Neural progenitor cell (in vitro differentiated cells): Measurements from ENCODE around the gene PZP. TPM values are rescaled to one million over a fixed set of nuclear protein-coding genes. Genes with fewer than 3 reads are reported as not detected.

ENCODE experiments used
- DNase-seq: peaks from one replicate; pipeline ENCODE4 v3.0.0-alpha.2; 2016; ENCODE audit warnings: low spot score
- H2AFZ ChIP-seq: fragments of 200-600 bp; sonication (generic); replicated peaks from 2 replicates; pipeline ENCODE4 v1.6.1; 2016; ENCODE audit warnings: antibody characterized with exemption
- H3F3A ChIP-seq: fragments of 200-600 bp; sonication (generic); 2 replicates; pipeline ENCODE4 v1.6.1; 2016; ENCODE audit warnings: antibody characterized with exemption, low read depth
- H3K27ac ChIP-seq: fragments of 200-600 bp; sonication (generic); 2 replicates; pipeline ENCODE4 v1.5.1; 2016; ENCODE audit warnings: mild to moderate bottlenecking
- H3K27me3 ChIP-seq: fragments of 200-600 bp; sonication (generic); 2 replicates; pipeline ENCODE4 v1.6.1; 2016; ENCODE audit warnings: mild to moderate bottlenecking, moderate library complexity
- H3K36me3 ChIP-seq: fragments of 200-600 bp; sonication (generic); 2 replicates; pipeline ENCODE4 v1.5.1; 2016
- H3K4me1 ChIP-seq: fragments of 200-600 bp; sonication (generic); 2 replicates; pipeline ENCODE4 v1.6.1; 2016; ENCODE audit warnings: mixed run types
- H3K4me2 ChIP-seq: fragments of 200-600 bp; sonication (generic); 2 replicates; pipeline ENCODE4 v1.6.1; 2016
- H3K4me3 ChIP-seq: fragments of 200-600 bp; sonication (generic); 2 replicates; pipeline ENCODE4 v1.5.1; 2016
- H3K79me2 ChIP-seq: fragments of 200-600 bp; sonication (generic); 2 replicates; pipeline ENCODE4 v1.6.1; 2016; ENCODE audit warnings: low read depth
- H3K9ac ChIP-seq: fragments of 200-600 bp; sonication (generic); 2 replicates; pipeline ENCODE4 v1.6.1; 2016
- H3K9me3 ChIP-seq: fragments of 200-600 bp; sonication (generic); 2 replicates; pipeline ENCODE4 v1.5.1; 2016; ENCODE audit warnings: low read depth
- H4K20me1 ChIP-seq: fragments of 200-600 bp; sonication (generic); 2 replicates; pipeline ENCODE4 v1.6.1; 2016; ENCODE audit warnings: low read depth
- H3K27ac Mint-ChIP-seq: 3 replicates; pipeline ENCODE4 v1.8.0; 2021; ENCODE audit warnings: mixed read lengths
- H3K27me3 Mint-ChIP-seq: 2 replicates; pipeline ENCODE4 v1.8.0; 2022; ENCODE audit warnings: low read depth, mild to moderate bottlenecking, inconsistent platforms, moderate library complexity, mixed read lengths; ENCODE audit not compliant: insufficient read depth
- H3K36me3 Mint-ChIP-seq: 3 replicates; pipeline ENCODE4 v1.8.0; 2021; ENCODE audit warnings: mixed read lengths
- H3K4me1 Mint-ChIP-seq: 3 replicates; pipeline ENCODE4 v1.8.0; 2021; ENCODE audit warnings: mixed read lengths
- H3K4me3 Mint-ChIP-seq: 3 replicates; pipeline ENCODE4 v1.8.0; 2021; ENCODE audit warnings: mild to moderate bottlenecking, moderate library complexity, mixed read lengths
- H3K9me3 Mint-ChIP-seq: 3 replicates; pipeline ENCODE4 v1.8.0; 2020; ENCODE audit warnings: mixed read lengths
- CTCF ChIP-seq: fragments of 200-600 bp; sonication (generic); IDR thresholded peaks from 2 replicates; pipeline ENCODE4 v1.5.1; 2017; ENCODE audit warnings: antibody characterized with exemption, mild to moderate bottlenecking
- EZH2 ChIP-seq: fragments of 200-600 bp; sonication (generic); IDR thresholded peaks from 2 replicates; pipeline ENCODE4 v1.6.1; 2017; ENCODE audit warnings: antibody characterized with exemption, mild to moderate bottlenecking, moderate library complexity
- EZH2phosphoT487 ChIP-seq: fragments of 200-600 bp; sonication (generic); IDR thresholded peaks from 2 replicates; pipeline ENCODE4 v1.6.1; 2017; ENCODE audit warnings: antibody characterized with exemption
- total RNA-seq: library from RNA; depleted of rRNA; stranded (reverse); fragments of >200 nt; gene quantifications from 2 replicates; pipeline ENCODE4 v1.2.3, GENCODE V29; 2015; ENCODE audit warnings: low replicate concordance

The PZP gene
- total RNA-seq, 1 donor from 2014 or later: not detected

GRCh38 chr12:9124383-9125031 lies 83.7 kb downstream of the PZP start:
- no peak overlapping the region for H3K4me3 Mint-ChIP-seq
- peaks cover 2% of the 10 kb centered on the region for H3K9me3 Mint-ChIP-seq
- no peaks in the 10 kb centered on the region for H4K20me1 ChIP-seq
- H3F3A ChIP-seq: no peaks in the 10 kb centered on the region
- no peak for TF ChIP-seq CTCF
- TF ChIP-seq EZH2: no peak
- TF ChIP-seq EZH2phosphoT487: no peak
- H3K4me2 ChIP-seq: no peak overlapping the region
- no peak for DNase-seq
- no peaks in the 10 kb centered on the region for H3K9me3 ChIP-seq
- H3K4me1 ChIP-seq: no peaks in the 10 kb centered on the region
- H3K9ac ChIP-seq: no peak overlapping the region
- H3K36me3 Mint-ChIP-seq: peaks cover 2% of the 10 kb centered on the region
- H3K27me3 ChIP-seq: no peaks in the 10 kb centered on the region
- H3K27ac Mint-ChIP-seq: no peak overlapping the region
- no peaks in the 10 kb centered on the region for H3K79me2 ChIP-seq
- H3K4me3 ChIP-seq: no peak overlapping the region
- H2AFZ ChIP-seq: no peak overlapping the region
- H3K27ac ChIP-seq: no peak overlapping the region
- no peaks in the 10 kb centered on the region for H3K36me3 ChIP-seq
- peaks cover 2% of the 10 kb centered on the region for H3K27me3 Mint-ChIP-seq
- H3K4me1 Mint-ChIP-seq: peaks cover 9% of the 10 kb centered on the region

- H3K9me3 ChIP-seq: no peaks in the 10 kb centered on the region
- TF ChIP-seq EZH2phosphoT487 (no peak), EZH2 (no peak), CTCF (no peak)
- H3K36me3 ChIP-seq: no peaks in the 10 kb centered on the region
- H3K4me3 ChIP-seq: no peak overlapping the region
- Mint-ChIP-seq H3K4me3 (no peak overlapping the region), H3K36me3 (peaks cover 2% of the 10 kb centered on the region), H3K9me3 (peaks cover 1% of the 10 kb centered on the region), H3K4me1 (peaks cover 12% of the 10 kb centered on the region), H3K27me3 (peaks cover 2% of the 10 kb centered on the region), H3K27ac (no peak overlapping the region)
- no peak for DNase-seq
- no peaks in the 10 kb centered on the region for H3K27me3 ChIP-seq
- no peak overlapping the region for H3K27ac ChIP-seq
- no peaks in the 10 kb centered on the region for H3K79me2 ChIP-seq
- no peaks in the 10 kb centered on the region for H3F3A ChIP-seq
- H3K4me1 ChIP-seq: no peaks in the 10 kb centered on the region
- H3K9ac ChIP-seq: no peak overlapping the region
- no peak overlapping the region for H3K4me2 ChIP-seq
- H4K20me1 ChIP-seq: no peaks in the 10 kb centered on the region
- no peak overlapping the region for H2AFZ ChIP-seq
Measured at GRCh38 chr12:9123781-9124382, 84.3 kb downstream of the PZP start.

GRCh38 chr12:9122091-9122609 lies 86.0 kb downstream of the PZP start:
- no peak overlapping the region for H3K4me3 Mint-ChIP-seq
- Histone ChIP-seq H3K4me3 (no peak overlapping the region), H3K4me1 (no peaks in the 10 kb centered on the region), H3K79me2 (no peaks in the 10 kb centered on the region), H3K9ac (no peak overlapping the region), H4K20me1 (no peaks in the 10 kb centered on the region), H3K9me3 (no peaks in the 10 kb centered on the region), H3K27me3 (no peaks in the 10 kb centered on the region), H3K4me2 (no peak overlapping the region), H3K36me3 (no peaks in the 10 kb centered on the region), H3K27ac (no peak overlapping the region), H2AFZ (no peak overlapping the region), H3F3A (no peaks in the 10 kb centered on the region)
- no peaks in the 10 kb centered on the region for H3K9me3 Mint-ChIP-seq
- no peak for DNase-seq
- no peak overlapping the region for H3K27ac Mint-ChIP-seq
- TF ChIP-seq CTCF (no peak), EZH2phosphoT487 (no peak), EZH2 (no peak)
- peaks cover 17% of the 10 kb centered on the region for H3K4me1 Mint-ChIP-seq
- H3K36me3 Mint-ChIP-seq: peaks cover 2% of the 10 kb centered on the region
- H3K27me3 Mint-ChIP-seq: no peaks in the 10 kb centered on the region
